GM15510 (cell line): ENCODE measurements around the gene EPHX1.

Experiments used
- POLR2A ChIP-seq: IDR thresholded peaks from 3 replicates; pipeline ENCODE4 v1.6.1; 2011; ENCODE audit warnings: borderline replicate concordance; ENCODE audit not compliant: insufficient read length; ENCODE audit errors: extremely low read depth

EPHX1 gene

GRCh38 chr1:225848030-225848955, 38.4 kb downstream of the EPHX1 start:
- TF ChIP-seq POLR2A: no peak

- no peak for TF ChIP-seq POLR2A
Observed at GRCh38 chr1:225849925-225850324, 40.0 kb downstream of the EPHX1 start.

GRCh38 chr1:225850370-225850769, 40.4 kb downstream of the EPHX1 start:
- no peak for TF ChIP-seq POLR2A

GRCh38 chr1:225851805-225852204, 41.9 kb downstream of the EPHX1 start:
- TF ChIP-seq POLR2A: no peak

- no peak for TF ChIP-seq POLR2A
Observed at GRCh38 chr1:225852413-225853124, 42.6 kb downstream of the EPHX1 start.

- TF ChIP-seq POLR2A: no peak
Observed at GRCh38 chr1:225853441-225853840, 43.5 kb downstream of the EPHX1 start.

- TF ChIP-seq POLR2A: no peak
Observed at GRCh38 chr1:225855503-225856300, 45.8 kb downstream of the EPHX1 start.

GRCh38 chr1:225857256-225857655, 47.3 kb downstream of the EPHX1 start:
- no peak for TF ChIP-seq POLR2A

- TF ChIP-seq POLR2A: no peak
Observed at GRCh38 chr1:225859151-225859550, 49.2 kb downstream of the EPHX1 start.

GRCh38 chr1:225860107-225860506, 50.2 kb downstream of the EPHX1 start:
- no peak for TF ChIP-seq POLR2A

GRCh38 chr1:225860876-225861441, 51.0 kb downstream of the EPHX1 start:
- TF ChIP-seq POLR2A: no peak

- TF ChIP-seq POLR2A: no peak
Observed at GRCh38 chr1:225861834-225862580, 52.1 kb downstream of the EPHX1 start.

GRCh38 chr1:225862581-225862950, 52.6 kb downstream of the EPHX1 start:
- TF ChIP-seq POLR2A: no peak

GRCh38 chr1:225863167-225863566, 53.2 kb downstream of the EPHX1 start:
- TF ChIP-seq POLR2A: no peak
